Heart left ventricle (tissue), 16 donors: Measurements from ENCODE around the gene VWDE. TPM values are rescaled to one million over a fixed set of nuclear protein-coding genes. Genes with fewer than 3 reads are reported as not detected.
A peak's percentile ranks its signal among the peaks of the same experiment; 100 is the strongest.

Experiments used
- ATAC-seq, 4 donors: fragments of 200-7000 bp; cut with Tn5 transposase; one replicate each; pipeline ENCODE4 v1.9.1; 2020 to 2022; ENCODE audit warnings: moderate library complexity in 4 of 4, mild to moderate bottlenecking in 3 of 4, moderate number of reproducible peaks in 1 of 4
- DNase-seq, 5 donors: peaks; one replicate each; pipeline ENCODE4 v3.0.0-alpha.2; 2020
- H3K27ac ChIP-seq, 12 donors: fragments of 200-600 bp; sonication (generic) in 4 of 12; one replicate each; pipeline versions ENCODE4 v1.5.0 to v1.8.0; 2016 to 2022; ENCODE audit warnings: mild to moderate bottlenecking in 2 of 12
- H3K27me3 ChIP-seq, 9 donors: fragments of 200-600 bp; sonication (generic) in 2 of 9; one replicate each; pipeline versions ENCODE4 v1.5.1 to v1.8.0; 2016 to 2022; ENCODE audit warnings: mild to moderate bottlenecking in 3 of 9
- H3K36me3 ChIP-seq, 9 donors: fragments of 200-600 bp; sonication (generic) in 2 of 9; one replicate each; pipeline versions ENCODE4 v1.5.0 to v1.8.0; 2018 to 2022; ENCODE audit warnings: mild to moderate bottlenecking in 2 of 9
- H3K4me1 ChIP-seq, 12 donors: fragments of 200-600 bp; sonication (generic) in 4 of 12; one replicate each; pipeline versions ENCODE4 v1.5.0 to v1.8.0; 2016 to 2022; ENCODE audit warnings: mild to moderate bottlenecking in 3 of 12
- H3K4me3 ChIP-seq, 12 donors: fragments of 200-600 bp; sonication (generic) in 4 of 12; one replicate each; pipeline versions ENCODE4 v1.5.0 to v1.8.0; 2017 to 2022; ENCODE audit warnings: mild to moderate bottlenecking in 9 of 12, moderate library complexity in 4 of 12
- H3K9me3 ChIP-seq, 12 donors: fragments of 200-600 bp; sonication (generic) in 4 of 12; one replicate each; pipeline versions ENCODE4 v1.5.0 to v1.8.0; 2016 to 2022; ENCODE audit warnings: mild to moderate bottlenecking in 1 of 12
- CTCF ChIP-seq, 12 donors: fragments of 200-600 bp; sonication (generic) in 4 of 12; IDR thresholded peaks; one replicate each; pipeline versions ENCODE4 v1.5.0 to v1.8.0; 2018 to 2022; ENCODE audit warnings: antibody characterized with exemption in 12 of 12, mild to moderate bottlenecking in 5 of 12
- POLR2A ChIP-seq, 2 donors: fragments of 450-650 bp; IDR thresholded peaks; one replicate each; pipeline ENCODE4 v1.6.1; 2017; ENCODE audit warnings: antibody characterized with exemption in 2 of 2, mild to moderate bottlenecking in 2 of 2, moderate library complexity in 2 of 2
- WGBS, 4 donors: extraction: QIAGEN DNeasy Blood & Tissue Kit in 2 of 4; methylation state at CpG; one replicate each; pipeline versions ENCODE4 v1.1.5 to v1.1.7; 2013 to 2018; 5-methylcytosine and 5-hydroxymethylcytosine counted together
- intact Hi-C, 10 donors: fragments of 100-400 bp; cut with DNase I; formaldehyde crosslinking; loops; one replicate each; pipeline versions ENCODE4 v1.11.1 to v1.14.2; 2022
- polyA plus RNA-seq, 2 donors: library from polyadenylated mRNA; stranded (reverse); fragments of 200-250 nt; gene quantifications; one replicate each; pipeline ENCODE4 v1.2.3, GENCODE V29; 2013
- total RNA-seq, 9 donors: library from RNA; depleted of rRNA in 2 of 9; stranded (reverse); fragments of >200 nt in 2 of 9; fragmentation: NEBNext Ultra II Directional in 3 of 9; extraction: Animal tissue kit (Norgen Biotek cat#: 25700) in 3 of 9; gene quantifications; one replicate each; pipeline versions ENCODE4 v1.1.0 to v1.2.4, GENCODE V29; 2016 to 2023
- donor health status: ischemic (EF 13 %, LVEDD 7.1; RV severe dilation, severe dysfunction).
- donor health status: healthy with polysubstance abuse.
- donor health status: DM: no; HTN: yes; CAD: no.
- donor health status: DM: no; HTN: no; CAD: no.
- donor health status: ischemic (EF 25% LVEDD 6.9; RV normal size, moderate dysfunction).
- donor health status: ischemic (EF 25% LVEDD 5.7; RV mildly dilated, moderate dysfunction).
- donor health status: healthy.
- donor health status: DM: yes; HTN: yes; CAD: no.
- donor health status: ischemic (EF 35%, LVEDD 5.7; RV mildly dilated, moderate dysfunction).
- donor health status: nonischemic (EF 11% LVEDD 7.7; RV severe dilation, severe dysfunction).
- donor health status: DM: yes; HTN: yes; CAD: no.
- donor health status: PGD.
- donor health status: ischemic (EF 29% LVEDD 5.4; RV normal size, mild dysfunction).
- donor health status: nonischemic (EF 23%, LVEDD 6.1; RV moderate dilation, normal function).

Gene VWDE
- total and polyA plus RNA-seq, 11 donors: 0.07 to 0.58 (median 0.27) TPM; not detected in 8

- intact Hi-C loops: loop anchor here (1.0 to 5.0 kb wide), 10 partner anchors 251 to 896 kb away; partner anchors contain the start of gene THSD7A (in 1 of the 10)
- H3K36me3 ChIP-seq: no peaks in the 10 kb centered on the region
- DNase-seq (no peak), ATAC-seq (no peak)
- no peak overlapping the region for H3K4me3 ChIP-seq
- H3K4me1 ChIP-seq: no peaks in the 10 kb centered on the region
- H3K27ac ChIP-seq: no peak overlapping the region
- 65 to 72% (median 70%) methylated on average over 3 of the region's 3 CpGs for WGBS, 4 donors
- H3K9me3 ChIP-seq: no peaks in the 10 kb centered on the region
- H3K27me3 ChIP-seq: peaks cover 0 to 2% (median 0%) of the 10 kb centered on the region in 9 donors
- no peak for TF ChIP-seq POLR2A (IDR thresholded peaks at IDR 0.05)
- TF ChIP-seq CTCF (IDR thresholded peaks at IDR 0.05): no peak
These were observed 80.8 kb downstream of the VWDE start for GRCh38 chr7:12322903-12323300.

GRCh38 chr7:12322284-12322902 is 81.3 kb downstream of the VWDE start:
- no peaks in the 10 kb centered on the region for H3K36me3 ChIP-seq
- H3K4me1 ChIP-seq: no peaks in the 10 kb centered on the region
- H3K4me3 ChIP-seq: no peak overlapping the region
- ATAC-seq (no peak), DNase-seq (no peak)
- no peak for TF ChIP-seq POLR2A (IDR thresholded peaks at IDR 0.05)
- TF ChIP-seq CTCF (IDR thresholded peaks at IDR 0.05): peak; percentile 49 to 78 (median 66)
- 49 to 56% (median 52%) methylated on average over 5 of the region's 5 CpGs for WGBS, 4 donors
- H3K9me3 ChIP-seq: no peaks in the 10 kb centered on the region
- peaks cover 0 to under 1% (median 0%) of the 10 kb centered on the region in 9 donors for H3K27me3 ChIP-seq
- intact Hi-C loops: loop anchor here (1.0 to 5.0 kb wide), 10 partner anchors 250 to 896 kb away; partner anchors contain the start of gene THSD7A (in 1 of the 10)
- no peak overlapping the region for H3K27ac ChIP-seq

- no peak for TF ChIP-seq POLR2A (IDR thresholded peaks at IDR 0.05)
- 76 to 85% (median 82%) methylated on average over 2 of the region's 2 CpGs for WGBS, 4 donors
These were observed 82.5 kb downstream of the VWDE start for GRCh38 chr7:12320987-12321647.

GRCh38 chr7:12320241-12320986 is 83.3 kb downstream of the VWDE start:
- Histone ChIP-seq H3K36me3 (no peaks in the 10 kb centered on the region), H3K4me1 (no peaks in the 10 kb centered on the region), H3K27me3 (no peaks in the 10 kb centered on the region), H3K4me3 (no peak overlapping the region), H3K9me3 (no peaks in the 10 kb centered on the region), H3K27ac (no peak overlapping the region)
- WGBS, 4 donors: 48 to 57% (median 53%) methylated on average over 2 of the region's 2 CpGs
- intact Hi-C loops: loop anchor here in 9 of 10 donors (5.0 kb wide), 5 partner anchors 248 to 893 kb away; partner anchors contain the start of gene THSD7A (in 1 of the 9)
- DNase-seq (no peak), ATAC-seq (no peak)
- TF ChIP-seq POLR2A (IDR thresholded peaks at IDR 0.05) (no peak), CTCF (IDR thresholded peaks at IDR 0.05) (no peak)

More at GRCh38 chr7:12320987-12321647, 82.5 kb downstream of the VWDE start:
- Histone ChIP-seq H3K36me3 (no peaks in the 10 kb centered on the region), H3K4me3 (no peak overlapping the region), H3K4me1 (no peaks in the 10 kb centered on the region), H3K9me3 (no peaks in the 10 kb centered on the region), H3K27ac (no peak overlapping the region), H3K27me3 (no peaks in the 10 kb centered on the region)
- ATAC-seq: no peak
- no peak for DNase-seq
- intact Hi-C loops: loop anchor here in 9 of 10 donors (5.0 kb wide), 5 partner anchors 249 to 894 kb away; partner anchors contain the start of gene THSD7A (in 1 of the 9)
